Head of caudate nucleus (tissue), 42 donors: Measurements from ENCODE around the gene ZMYND8.
"Not testable (repeated sequence)": the region's sequence is repeated elsewhere in the genome, so short reads cannot be mapped to it uniquely, and the experiment has no call there.

Source experiments
- DNase-seq, 42 donors: peaks; one replicate each; pipeline versions ENCODE4 v3.0.0 to v3.0.0-alpha.2; 2020 to 2021; ENCODE audit warnings: mixed read lengths in 7 of 42
- intact Hi-C: fragments of 100-400 bp; cut with DNase I; formaldehyde crosslinking; loops from one replicate; pipeline ENCODE4 v1.15.0; 2022

The ZMYND8 gene

DNA sequence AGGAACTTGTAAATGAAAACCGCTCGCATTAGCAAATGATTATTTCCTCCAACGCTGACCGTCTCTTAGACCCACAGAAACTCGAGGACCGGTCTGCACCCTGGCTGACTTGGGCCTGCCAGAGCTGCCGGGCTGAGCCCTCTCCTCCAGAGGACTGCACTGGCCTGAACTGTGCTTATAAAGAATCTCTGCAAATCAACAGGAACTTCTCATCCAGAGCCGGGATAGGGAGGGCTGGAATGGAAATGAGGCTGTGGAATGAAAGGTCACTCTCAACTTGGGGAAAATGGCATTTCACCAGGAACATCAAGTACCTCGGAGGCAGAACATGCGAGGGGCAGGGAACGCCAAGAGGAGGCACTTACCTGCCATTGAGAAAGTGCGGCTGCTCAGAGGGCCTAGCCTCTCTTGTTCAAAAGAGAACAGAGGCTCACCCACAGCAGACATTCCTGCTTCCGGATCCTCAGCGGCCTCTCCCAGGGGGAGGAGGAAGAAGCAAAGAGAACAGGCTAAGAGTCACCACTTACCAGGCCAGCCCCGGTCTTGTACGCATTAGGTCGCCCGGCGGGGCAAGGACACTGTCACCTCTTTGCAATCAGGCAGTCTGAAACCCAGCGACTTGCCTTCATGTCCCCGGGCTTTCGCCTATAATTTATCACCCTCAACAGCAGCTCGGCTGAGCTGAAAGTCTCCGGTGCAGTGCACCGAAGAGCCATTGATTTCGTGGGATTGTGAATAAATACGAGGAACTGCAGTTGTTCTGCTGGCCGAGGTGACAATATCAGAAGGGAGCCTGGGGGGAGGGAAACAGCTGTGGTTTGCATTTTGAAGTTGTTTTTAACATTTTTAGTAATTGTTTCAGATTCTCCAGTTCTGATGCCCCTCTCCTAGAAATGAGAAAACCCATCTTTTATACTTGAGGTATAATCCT is 37.6 kb downstream of the ZMYND8 start:
- intact Hi-C loops: loop anchor here (2.0 kb wide), 1 partner anchor 38 kb away; the partner anchor contains the start of gene ZMYND8
- DNase-seq: peak; percentile 39 to 80 (median 59)

DNA sequence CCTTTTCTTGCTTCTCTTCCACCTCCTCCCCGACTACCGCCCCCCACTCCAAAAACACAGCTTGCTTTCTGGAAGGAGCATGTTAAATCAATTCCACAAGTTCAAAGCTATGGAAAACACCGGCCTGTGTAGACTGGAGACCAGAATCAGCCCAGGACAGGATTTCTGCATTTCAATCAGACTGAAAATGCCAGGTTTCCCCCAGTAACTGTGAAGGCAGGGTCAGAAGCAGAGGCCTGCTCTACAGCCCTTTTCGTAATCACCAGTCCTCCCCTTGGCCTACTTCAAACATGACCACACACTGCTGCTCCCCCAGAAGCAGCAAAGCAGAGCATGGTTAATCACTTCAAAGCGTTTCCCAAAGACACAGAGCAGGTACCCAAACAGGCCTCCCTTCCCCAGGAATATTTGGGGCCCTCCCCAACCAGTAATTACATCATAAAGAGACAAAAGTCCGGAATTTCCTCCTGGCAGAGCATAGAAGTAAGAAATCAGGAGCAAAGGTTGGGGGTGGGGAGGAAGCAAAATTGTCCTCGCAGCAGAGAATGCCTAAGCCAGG is 38.4 kb downstream of the ZMYND8 start:
- peak in 2 of 42 donors; percentile 25 to 26 for DNase-seq
- intact Hi-C loops: loop anchor here (2.0 kb wide), 1 partner anchor 39 kb away; the partner anchor contains the start of gene ZMYND8

DNA sequence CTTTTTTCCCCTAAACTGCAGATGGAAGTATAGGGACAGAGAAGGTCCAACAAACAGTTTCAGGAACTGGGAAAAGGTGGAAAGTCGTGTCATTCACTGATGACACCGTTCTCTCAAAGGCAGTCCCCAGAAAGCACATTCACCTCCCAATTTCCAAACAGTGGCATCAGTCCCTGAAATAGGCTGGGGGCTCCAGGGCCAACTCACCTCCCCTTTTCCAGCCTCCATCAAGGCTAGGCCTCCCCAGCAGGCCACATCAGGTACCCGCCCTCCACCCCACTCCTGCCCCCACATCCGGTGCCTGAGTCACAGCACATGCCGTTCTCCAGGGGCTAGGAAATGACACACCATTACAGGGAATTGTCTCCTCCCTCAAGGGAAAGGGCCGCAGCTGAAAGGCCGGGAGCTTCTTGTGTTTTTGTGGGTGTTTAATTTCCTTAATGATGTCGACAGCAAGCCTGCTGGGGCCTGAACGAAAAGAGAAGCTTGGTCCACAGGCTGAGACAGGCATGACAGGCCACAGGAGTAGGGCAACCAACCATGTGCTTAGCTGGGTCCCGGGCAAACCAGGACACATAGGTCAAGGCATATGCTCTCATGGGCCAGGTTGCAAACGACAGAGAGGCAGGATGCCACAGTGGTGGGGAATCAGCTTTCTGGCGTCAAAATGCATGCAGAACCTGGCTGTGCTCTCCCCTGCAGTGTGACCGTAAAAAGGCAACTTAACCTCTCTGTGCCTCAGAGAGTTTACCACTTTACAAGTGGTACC is 39.2 kb downstream of the ZMYND8 start:
- intact Hi-C loops: no loop called here
- DNase-seq: peak in 40 of 42 donors; percentile 29 to 88 (median 64)

DNA sequence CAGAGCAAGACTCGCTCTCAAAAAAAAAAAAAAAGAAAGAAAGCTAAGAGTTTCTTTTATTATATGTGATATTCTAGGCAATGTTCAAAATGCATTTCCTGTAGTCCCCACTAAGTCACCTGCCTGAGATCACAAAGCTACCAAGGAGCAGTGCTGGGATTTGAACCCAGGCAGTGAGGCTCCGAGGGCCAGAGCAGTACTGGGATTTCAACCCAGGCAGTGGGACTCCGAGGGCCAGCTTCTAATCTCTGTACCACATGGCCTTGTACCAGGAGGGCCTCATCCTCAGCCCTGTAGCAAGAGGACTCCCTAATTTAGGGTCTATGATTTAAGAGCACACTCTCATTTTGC is 39.7 kb downstream of the ZMYND8 start:
- intact Hi-C loops: no loop called here
- DNase-seq: no peak

DNA sequence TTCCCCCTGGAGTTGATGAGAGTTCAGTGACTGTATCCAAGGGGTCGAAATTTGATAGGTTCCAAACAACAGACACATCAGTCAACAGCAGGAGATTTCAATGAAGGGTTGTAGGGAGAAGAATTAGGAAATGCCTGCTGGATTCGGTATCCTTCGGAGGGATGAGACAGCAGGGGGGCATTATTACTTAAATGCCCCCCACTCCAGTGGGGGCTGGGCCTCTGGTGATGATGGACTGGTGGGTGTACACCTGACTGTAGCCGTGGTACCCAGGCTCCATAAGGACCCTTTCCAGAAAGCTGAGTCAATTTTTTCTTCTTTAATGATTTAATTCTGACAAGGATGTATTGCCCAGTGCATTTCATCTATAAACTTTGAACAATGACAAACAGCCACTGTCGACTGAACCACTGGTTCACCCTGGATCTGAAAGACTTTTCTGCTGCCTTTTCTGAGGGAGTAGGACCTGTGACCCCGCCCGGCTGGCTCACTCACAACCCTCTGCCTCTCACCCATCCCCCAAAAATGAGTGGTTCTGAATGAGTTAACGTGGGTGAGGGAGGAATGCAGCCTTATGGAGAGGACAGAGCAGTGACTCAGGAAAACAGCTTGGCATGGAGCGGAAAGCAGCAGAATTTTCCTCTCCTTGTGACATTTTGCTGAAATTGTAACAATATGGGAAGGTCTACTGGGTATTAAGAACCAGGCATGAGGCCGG is 41.0 kb downstream of the ZMYND8 start:
- intact Hi-C loops: no loop called here
- no peak for DNase-seq

DNA sequence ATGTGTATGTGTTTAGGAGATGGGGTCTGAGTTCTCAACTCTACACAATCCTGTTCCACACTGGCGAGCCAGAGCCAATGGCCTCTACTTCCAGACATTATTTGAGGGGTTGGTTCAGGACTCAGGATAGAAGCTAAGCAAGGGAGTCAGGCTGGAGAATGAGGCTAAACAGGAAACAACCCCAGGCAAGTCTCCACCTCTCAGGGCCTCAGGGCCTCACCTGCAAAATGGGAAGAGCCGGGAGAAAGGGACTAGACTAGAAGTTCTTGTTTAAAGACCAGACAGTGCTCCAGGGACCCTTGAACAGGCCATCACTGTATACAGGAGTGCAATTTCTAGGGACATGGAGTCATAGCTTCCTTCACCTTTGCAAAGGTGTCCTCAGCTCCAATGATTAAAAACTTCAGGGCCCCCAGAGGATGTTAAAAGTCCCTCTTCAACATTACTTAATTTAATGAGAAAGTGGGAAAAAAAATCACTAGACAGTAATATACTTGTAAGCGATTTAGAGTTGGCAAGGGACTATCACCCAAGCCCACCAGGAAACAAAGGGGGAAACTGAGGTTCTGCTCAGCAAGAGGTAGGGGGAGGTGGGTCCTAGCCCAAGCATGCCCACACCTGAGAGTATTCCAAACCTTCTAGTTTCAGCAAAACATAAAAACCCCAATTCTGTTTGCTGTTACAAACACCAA is 41.7 kb downstream of the ZMYND8 start:
- intact Hi-C loops: no loop called here
- no peak for DNase-seq

DNA sequence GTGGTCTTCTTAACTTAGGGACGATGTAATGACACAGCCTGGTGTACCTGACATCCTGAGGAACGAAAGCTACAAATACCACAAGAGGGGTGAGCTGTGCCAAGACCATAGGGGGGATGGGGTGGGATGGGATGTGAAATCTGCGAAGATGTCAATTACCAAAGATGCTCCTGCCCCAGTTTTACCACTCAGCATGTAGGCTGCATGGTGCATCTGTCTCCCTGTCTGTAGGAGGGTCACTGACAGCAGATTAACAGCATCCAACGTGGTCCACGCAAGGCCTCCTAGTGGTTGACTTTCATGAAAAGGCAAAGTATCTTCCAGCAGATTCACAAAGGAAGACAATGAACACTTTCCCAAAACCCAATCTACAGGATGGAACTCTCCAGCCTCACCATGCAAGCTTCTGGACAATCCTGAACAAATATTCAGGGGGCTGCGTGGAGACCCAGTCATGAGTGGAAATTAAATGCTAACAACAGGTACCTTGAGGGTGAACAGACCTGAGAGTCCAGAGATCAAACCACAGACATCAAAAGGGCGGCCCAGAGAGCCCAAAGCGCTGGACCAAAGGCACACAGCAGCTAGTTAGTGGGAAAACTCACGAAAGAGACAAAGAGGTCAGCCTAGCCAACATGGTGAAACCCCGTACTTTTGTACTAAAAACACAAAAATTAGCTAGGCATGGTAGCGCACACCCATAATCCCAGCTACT is 44.4 kb downstream of the ZMYND8 start:
- intact Hi-C loops: no loop called here

DNA sequence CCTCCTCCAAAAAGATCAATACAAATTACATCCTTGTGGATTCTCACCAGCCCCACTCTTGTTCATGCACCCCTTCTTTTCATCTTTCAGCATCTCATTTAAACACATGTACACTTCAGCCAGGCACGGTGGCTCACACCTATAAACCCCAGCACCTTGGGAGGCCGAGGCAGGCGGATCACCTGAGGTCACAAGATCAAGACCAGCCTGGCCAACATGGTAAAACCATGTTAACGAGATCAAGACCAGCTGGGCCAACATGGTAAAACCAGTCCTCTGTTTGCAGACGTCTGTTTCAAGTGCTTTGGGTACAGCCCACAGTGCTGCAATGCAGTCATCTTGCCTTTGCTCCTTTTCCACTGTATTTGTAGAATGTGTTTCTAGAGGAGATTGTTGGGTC is 45.3 kb downstream of the ZMYND8 start:
- intact Hi-C loops: no loop called here
- DNase-seq: peak in 1 of 42 donors; percentile 3

More for the DNA sequence above, 44.4 kb downstream of the ZMYND8 start:
- peak in 3 of 42 donors; percentile 3 to 9 (median 3) for DNase-seq

DNA sequence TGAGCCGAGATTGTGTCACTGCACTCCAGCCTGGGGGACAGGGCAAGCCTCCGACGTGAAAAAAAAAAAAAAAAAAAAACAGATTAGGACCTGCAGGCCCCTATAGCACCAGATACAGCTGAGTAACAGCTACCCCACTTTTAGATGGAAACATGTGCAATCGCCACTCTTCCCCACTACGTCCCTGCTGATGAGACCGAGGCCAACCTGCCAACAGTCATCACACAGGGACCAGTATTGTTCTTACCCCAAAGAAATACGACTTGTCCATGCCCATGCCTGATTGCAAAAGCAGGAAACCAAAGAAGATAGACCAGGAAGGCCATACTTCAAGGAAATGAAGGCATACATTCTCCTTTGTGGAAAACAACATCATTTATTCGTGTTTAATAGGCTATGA is 45.8 kb downstream of the ZMYND8 start:
- intact Hi-C loops: no loop called here

DNA sequence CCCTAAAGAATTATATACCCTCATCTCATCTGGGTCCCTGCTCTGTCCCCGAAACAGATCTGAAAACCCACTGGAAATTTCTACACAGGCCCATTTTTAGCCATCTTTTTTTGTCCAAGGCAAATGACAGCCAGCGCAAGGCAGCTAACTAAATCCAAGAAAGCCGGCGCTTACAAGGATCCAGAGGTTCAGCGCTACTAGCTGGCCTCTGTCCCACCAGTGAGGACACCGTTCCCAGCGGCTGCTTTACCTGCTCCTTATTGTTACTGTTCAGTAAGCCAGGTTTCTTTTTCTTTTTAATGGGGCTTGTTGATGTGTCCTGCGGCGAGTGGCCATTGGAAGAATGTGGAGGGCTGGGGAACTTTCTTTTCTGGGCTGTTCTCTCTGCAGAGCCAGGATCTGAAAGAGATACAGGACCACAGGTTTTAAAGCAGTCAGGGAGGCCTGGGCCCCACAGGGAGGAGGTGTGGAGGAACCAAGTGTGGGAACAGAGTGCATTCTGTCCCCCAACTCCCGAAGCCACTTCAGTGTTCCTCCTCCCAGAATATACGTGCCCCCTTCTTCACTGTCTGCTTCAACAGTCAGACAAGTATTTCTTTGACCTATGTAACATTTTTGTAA is 46.6 kb downstream of the ZMYND8 start:
- DNase-seq: peak in 2 of 42 donors; percentile 5 to 29
- intact Hi-C loops: no loop called here

More for the DNA sequence above, 45.8 kb downstream of the ZMYND8 start:
- peak in 1 of 42 donors; percentile 17 for DNase-seq

DNA sequence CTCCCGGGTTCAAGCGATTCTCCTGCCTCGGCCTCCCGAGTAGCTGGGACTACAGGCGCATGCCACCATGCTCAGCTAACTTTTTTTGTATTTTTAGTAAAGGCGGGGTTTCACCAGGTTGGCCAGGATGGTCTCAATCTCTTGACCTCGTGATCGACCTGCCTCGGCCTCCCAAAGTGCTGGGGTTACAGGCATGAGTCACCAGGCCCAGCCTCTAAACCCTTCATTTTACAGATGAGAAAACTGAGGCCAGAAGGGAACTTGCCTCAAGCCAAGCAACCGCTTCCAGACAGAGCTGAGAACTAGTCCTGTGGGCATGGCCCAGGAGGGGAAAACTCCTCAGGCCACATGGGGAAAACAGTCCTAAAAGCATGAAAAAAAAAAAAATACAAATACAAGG is 47.1 kb downstream of the ZMYND8 start:
- intact Hi-C loops: no loop called here
- peak in 2 of 42 donors; percentile 17 to 21 for DNase-seq

DNA sequence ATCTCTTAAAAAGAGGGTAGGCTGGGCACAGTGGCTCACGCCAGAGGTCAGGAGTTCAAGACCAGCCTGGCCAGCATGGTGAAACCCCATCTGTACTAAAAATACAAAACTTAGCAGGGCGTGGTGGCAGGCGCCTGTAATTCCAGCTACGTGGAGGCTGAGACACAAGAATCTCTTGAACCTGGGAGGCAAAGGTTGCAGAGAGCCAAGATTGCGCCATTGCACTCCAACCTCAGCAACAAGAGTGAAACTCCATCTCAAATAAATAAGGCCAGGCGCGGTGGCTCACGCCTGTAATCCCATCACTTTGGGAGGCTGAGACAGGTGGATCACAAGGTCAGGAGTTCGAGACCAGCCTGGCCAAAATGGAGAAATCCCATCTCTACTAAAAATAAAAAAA is 48.9 kb downstream of the ZMYND8 start:
- peak in 1 of 42 donors; percentile 8 for DNase-seq
- intact Hi-C loops: not testable (repeated sequence)

DNA sequence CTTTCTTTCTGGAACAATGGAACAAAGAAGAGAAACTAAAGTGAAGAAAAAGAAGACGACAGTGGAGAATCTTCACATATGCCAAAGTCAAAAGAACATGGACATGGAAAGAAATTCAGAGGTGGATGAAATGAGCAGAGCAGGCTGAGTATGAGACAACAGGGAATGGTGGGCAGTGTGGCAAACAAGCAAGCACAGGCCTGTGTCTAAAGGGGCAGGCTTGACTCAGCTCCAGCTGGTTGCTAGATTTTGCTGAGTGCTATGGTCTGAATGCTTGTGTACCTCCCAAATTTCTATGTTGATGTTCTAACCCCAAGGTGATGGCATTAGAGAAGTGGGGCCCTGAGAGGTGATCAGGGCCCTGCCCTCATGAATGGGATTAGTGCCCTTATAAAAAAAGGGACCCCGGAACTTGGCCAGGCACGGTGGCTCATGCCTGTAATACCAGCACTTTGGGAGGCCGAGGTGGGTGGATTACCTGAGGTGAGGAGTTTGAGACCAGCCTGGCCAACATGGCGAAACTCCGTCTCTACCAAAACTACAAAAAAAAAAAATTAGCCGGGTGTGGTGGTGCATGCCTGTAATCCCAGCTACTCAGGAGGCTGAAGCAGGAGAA is 49.6 kb downstream of the ZMYND8 start:
- DNase-seq: peak in 1 of 42 donors; percentile 11
- intact Hi-C loops: no loop called here

DNA sequence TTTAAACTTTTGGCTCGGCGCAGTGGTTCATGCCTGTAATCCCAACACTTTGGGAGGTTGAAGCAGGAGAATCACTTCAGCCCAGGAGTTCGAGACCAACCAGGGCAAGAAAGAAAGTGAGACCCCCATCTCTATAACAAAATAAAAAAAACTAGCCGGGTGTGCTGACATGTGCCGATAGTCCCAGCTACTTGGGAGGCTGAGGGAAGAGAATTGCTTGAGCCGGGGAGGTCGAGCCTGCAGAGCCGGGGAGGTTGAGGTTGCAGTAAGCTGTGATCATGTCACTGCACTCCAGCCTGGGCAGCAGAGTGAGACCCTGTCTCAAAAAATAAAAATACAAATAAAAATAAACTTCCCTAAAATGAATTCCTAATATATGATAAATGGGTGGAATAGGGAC is 50.4 kb downstream of the ZMYND8 start:
- peak in 1 of 42 donors; percentile 1 for DNase-seq
- intact Hi-C loops: no loop called here

DNA sequence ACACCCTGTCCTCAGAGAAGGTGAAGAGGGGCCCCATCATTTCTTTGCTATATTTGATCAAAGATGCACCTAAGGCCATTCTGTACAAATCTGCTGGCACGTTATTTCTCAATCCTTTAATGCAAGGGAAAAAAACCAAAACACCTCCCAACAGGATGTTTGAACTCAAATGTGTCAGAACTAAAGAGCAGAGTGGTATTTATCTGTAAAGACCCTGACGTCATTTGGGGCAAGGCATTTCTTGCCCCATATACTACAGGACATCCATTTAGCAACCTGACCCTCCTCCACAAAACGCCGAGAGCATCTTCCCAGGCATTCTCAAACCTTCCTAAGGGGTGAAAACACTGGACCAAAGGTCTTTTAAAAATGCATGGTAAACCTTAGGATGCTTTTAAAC is 50.8 kb downstream of the ZMYND8 start:
- DNase-seq: no peak
- intact Hi-C loops: no loop called here

DNA sequence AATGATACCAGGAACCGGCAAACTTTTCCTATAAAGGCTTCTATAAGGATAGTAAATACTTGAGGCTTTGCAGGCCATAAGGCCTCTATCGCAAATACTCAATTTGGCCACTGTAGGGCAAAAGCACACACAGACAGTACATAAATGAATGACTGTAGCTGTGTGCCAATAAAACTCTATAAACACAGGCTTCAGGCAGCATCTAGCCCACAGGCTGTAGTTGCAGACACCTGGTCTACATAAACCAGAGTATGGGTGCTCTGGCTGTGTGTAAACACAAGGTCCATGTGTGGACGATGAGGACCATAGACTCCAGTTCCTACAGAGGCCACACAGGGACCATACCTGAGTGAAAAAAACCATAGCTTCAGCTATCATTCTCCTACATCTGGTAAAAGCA is 52.2 kb downstream of the ZMYND8 start:
- DNase-seq: no peak
- intact Hi-C loops: no loop called here

DNA sequence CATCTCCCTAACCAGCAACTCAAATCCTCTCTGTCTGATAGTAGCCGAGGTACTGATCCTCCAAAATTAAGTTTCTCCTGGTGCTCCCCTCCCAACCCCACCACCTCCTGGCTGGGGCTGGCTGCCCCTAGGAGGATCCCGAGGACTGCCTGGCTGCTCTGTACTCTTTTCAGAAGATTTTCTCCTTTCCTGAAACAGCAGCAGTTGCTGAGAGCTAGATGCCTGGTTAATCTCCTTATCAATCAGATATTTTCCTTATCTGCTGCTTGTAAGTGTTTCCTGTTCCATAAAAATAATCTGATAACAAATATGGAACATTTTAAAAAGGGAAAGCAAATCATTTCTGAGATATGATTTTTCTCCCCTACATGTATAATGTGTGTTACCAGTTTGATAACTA is 52.8 kb downstream of the ZMYND8 start:
- intact Hi-C loops: no loop called here
- no peak for DNase-seq
